H9 (cell line): ENCODE data around the gene GLB1L. TPM values are rescaled to one million over a fixed set of nuclear protein-coding genes. Genes with fewer than 3 reads are reported as not detected.

ENCODE experiments used
- DNase-seq: peaks from one replicate; pipeline ENCODE4 v3.0.0-alpha.2; 2017
- H2AFZ ChIP-seq: one replicate; pipeline ENCODE4 v1.6.1; 2013; ENCODE audit warnings: mild to moderate bottlenecking, low read length, control low read depth, moderate library complexity
- H2AK5ac ChIP-seq: 2 replicates; pipeline ENCODE4 v1.6.1; 2013; ENCODE audit warnings: low read length, control low read depth, mixed read lengths; ENCODE audit not compliant: insufficient read length
- H2BK120ac ChIP-seq: one replicate; pipeline ENCODE4 v1.6.1; 2013; ENCODE audit warnings: low read depth, mild to moderate bottlenecking, low read length, control low read depth, inconsistent platforms; ENCODE audit not compliant: poor library complexity, severe bottlenecking
- H2BK12ac ChIP-seq: 2 replicates; pipeline ENCODE4 v1.6.1; 2013; ENCODE audit warnings: low read length, control low read depth, mixed read lengths, low read depth; ENCODE audit not compliant: insufficient read length
- H2BK15ac ChIP-seq: 2 replicates; pipeline ENCODE4 v1.6.1; 2013; ENCODE audit warnings: low read depth, low read length, control low read depth
- H2BK20ac ChIP-seq: one replicate; pipeline ENCODE4 v1.6.1; 2013; ENCODE audit warnings: low read depth, mild to moderate bottlenecking, low read length, control low read depth, inconsistent platforms; ENCODE audit not compliant: poor library complexity, severe bottlenecking
- H2BK5ac ChIP-seq: 2 replicates; pipeline ENCODE4 v1.6.1; 2013; ENCODE audit warnings: low read length, control low read depth, mixed read lengths; ENCODE audit not compliant: insufficient read length
- H3K14ac ChIP-seq: 2 replicates; pipeline ENCODE4 v1.6.1; 2013; ENCODE audit warnings: low read length, control low read depth; ENCODE audit not compliant: insufficient read depth
- H3K18ac ChIP-seq: 2 replicates; pipeline ENCODE4 v1.6.1; 2013; ENCODE audit warnings: low read depth, mild to moderate bottlenecking, mixed read lengths, low read length, control low read depth; ENCODE audit not compliant: insufficient read length
- H3K23ac ChIP-seq: 2 replicates; pipeline ENCODE4 v1.6.1; 2013; ENCODE audit warnings: low read length, control low read depth, mixed read lengths, low read depth; ENCODE audit not compliant: insufficient read length
- H3K23me2 ChIP-seq: 2 replicates; pipeline ENCODE4 v1.6.1; 2013; ENCODE audit warnings: low read depth, mild to moderate bottlenecking, mixed read lengths, low read length, control low read depth; ENCODE audit not compliant: insufficient read length, poor library complexity, severe bottlenecking
- H3K27ac ChIP-seq: 2 replicates; pipeline ENCODE4 v1.5.1; 2013; ENCODE audit warnings: low read length, control low read depth, mixed read lengths, low read depth; ENCODE audit not compliant: insufficient read length
- H3K27me3 ChIP-seq: 2 replicates; pipeline ENCODE4 v1.6.1; 2013; ENCODE audit warnings: low read length, control low read depth, inconsistent platforms; ENCODE audit not compliant: insufficient read depth
- H3K4ac ChIP-seq: 2 replicates; pipeline ENCODE4 v1.6.1; 2013; ENCODE audit warnings: low read depth, mild to moderate bottlenecking, control low read depth, inconsistent platforms, low read length, moderate library complexity
- H3K4me1 ChIP-seq: 2 replicates; pipeline ENCODE4 v1.6.1; 2013; ENCODE audit warnings: low read length, control low read depth, inconsistent platforms; ENCODE audit not compliant: insufficient read depth
- H3K4me2 ChIP-seq: 2 replicates; pipeline ENCODE4 v1.6.1; 2013; ENCODE audit warnings: low read length, control low read depth, mixed read lengths; ENCODE audit not compliant: insufficient read length, insufficient read depth
- H3K56ac ChIP-seq: 2 replicates; pipeline ENCODE4 v1.6.1; 2013; ENCODE audit warnings: low read depth, mild to moderate bottlenecking, mixed read lengths, low read length, control low read depth; ENCODE audit not compliant: insufficient read length
- H3K79me1 ChIP-seq: 2 replicates; pipeline ENCODE4 v1.6.1; 2013; ENCODE audit warnings: low read depth, mild to moderate bottlenecking, moderate library complexity, low read length, control low read depth, inconsistent platforms; ENCODE audit not compliant: insufficient read depth, poor library complexity, severe bottlenecking
- H3K79me2 ChIP-seq: 2 replicates; pipeline ENCODE4 v1.6.1; 2013; ENCODE audit warnings: low read length, control low read depth, inconsistent platforms; ENCODE audit not compliant: insufficient read depth
- H3K9ac ChIP-seq: 2 replicates; pipeline ENCODE4 v1.6.1; 2013; ENCODE audit warnings: low read length, control low read depth, mixed read lengths; ENCODE audit not compliant: insufficient read length; ENCODE audit errors: extremely low read depth
- H3K9me3 ChIP-seq: one replicate; pipeline ENCODE4 v1.6.1; 2013; ENCODE audit warnings: low read depth, low read length, inconsistent platforms; ENCODE audit not compliant: control insufficient read depth
- H3T11ph ChIP-seq: one replicate; pipeline ENCODE4 v1.6.1; 2013; ENCODE audit warnings: mild to moderate bottlenecking, low read length, control low read depth, inconsistent platforms
- H4K20me1 ChIP-seq: one replicate; pipeline ENCODE4 v1.6.1; 2013; ENCODE audit not compliant: control insufficient read depth, insufficient read length, insufficient read depth
- H4K5ac ChIP-seq: 2 replicates; pipeline ENCODE4 v1.6.1; 2013; ENCODE audit warnings: low read depth, mild to moderate bottlenecking, mixed read lengths, low read length, control low read depth; ENCODE audit not compliant: insufficient read length
- H4K8ac ChIP-seq: replicated peaks from 2 replicates; pipeline ENCODE4 v1.6.1; 2013; ENCODE audit warnings: low read length, control low read depth, mixed read lengths, low read depth; ENCODE audit not compliant: insufficient read length
- H4K91ac ChIP-seq: 2 replicates; pipeline ENCODE4 v1.6.1; 2013; ENCODE audit warnings: low read depth, mild to moderate bottlenecking, moderate library complexity, mixed read lengths, low read length, control low read depth; ENCODE audit not compliant: insufficient read length
- H3K27ac Mint-ChIP-seq, 3 experiments: 2 replicates in 2 of 3; 3 replicates in 1 of 3; pipeline ENCODE4 v1.8.0; 2020 to 2021; ENCODE audit warnings: mixed read lengths in 3 of 3, mild to moderate bottlenecking in 1 of 3, moderate library complexity in 1 of 3
- H3K27me3 Mint-ChIP-seq: 2 replicates; pipeline ENCODE4 v1.8.0; 2021; ENCODE audit warnings: low read depth, mild to moderate bottlenecking, moderate library complexity, mixed read lengths
- H3K36me3 Mint-ChIP-seq, 3 experiments: 2 replicates in 2 of 3; 3 replicates in 1 of 3; pipeline ENCODE4 v1.8.0; 2020 to 2021; ENCODE audit warnings: low read depth in 3 of 3, mixed read lengths in 3 of 3; ENCODE audit not compliant: insufficient read depth in 1 of 3
- H3K4me1 Mint-ChIP-seq, 2 experiments: 2 replicates each; pipeline ENCODE4 v1.8.0; 2020; ENCODE audit warnings: mixed read lengths in 2 of 2
- H3K4me3 Mint-ChIP-seq, 2 experiments: 2 replicates in 1 of 2; 3 replicates in 1 of 2; pipeline ENCODE4 v1.8.0; 2020 to 2021; ENCODE audit warnings: mild to moderate bottlenecking in 2 of 2, mixed read lengths in 2 of 2, moderate library complexity in 1 of 2
- H3K9me3 Mint-ChIP-seq, 2 experiments: 2 replicates in 1 of 2; 3 replicates in 1 of 2; pipeline ENCODE4 v1.8.0; 2020; ENCODE audit warnings: mild to moderate bottlenecking in 2 of 2, mixed read lengths in 2 of 2, moderate library complexity in 1 of 2
- WGBS: extraction: QIAGEN DNeasy Blood & Tissue Kit; methylation state at CpG from one replicate; pipeline ENCODE4 v1.1.7; 2013; ENCODE audit warnings: missing lambda C conversion rate, low lambda C conversion rate, mixed read lengths; ENCODE audit not compliant: insufficient read length; ENCODE audit errors: extremely low coverage; 5-methylcytosine and 5-hydroxymethylcytosine counted together
- total RNA-seq: library from RNA; stranded (reverse); gene quantifications from 2 replicates; pipeline ENCODE4 v1.2.1, GENCODE V29; 2021
- TF ChIP-seq, protein P1 (sequence below): fragments of 200-600 bp; sonication (generic); conservative IDR thresholded peaks from 3 replicates; pipeline ENCODE4 v1.8.0; 2021; ENCODE audit warnings: antibody characterized with exemption, mild to moderate bottlenecking

GLB1L gene
- total RNA-seq, 1 experiment from 2014 or later, result 6.5 TPM

DNA sequence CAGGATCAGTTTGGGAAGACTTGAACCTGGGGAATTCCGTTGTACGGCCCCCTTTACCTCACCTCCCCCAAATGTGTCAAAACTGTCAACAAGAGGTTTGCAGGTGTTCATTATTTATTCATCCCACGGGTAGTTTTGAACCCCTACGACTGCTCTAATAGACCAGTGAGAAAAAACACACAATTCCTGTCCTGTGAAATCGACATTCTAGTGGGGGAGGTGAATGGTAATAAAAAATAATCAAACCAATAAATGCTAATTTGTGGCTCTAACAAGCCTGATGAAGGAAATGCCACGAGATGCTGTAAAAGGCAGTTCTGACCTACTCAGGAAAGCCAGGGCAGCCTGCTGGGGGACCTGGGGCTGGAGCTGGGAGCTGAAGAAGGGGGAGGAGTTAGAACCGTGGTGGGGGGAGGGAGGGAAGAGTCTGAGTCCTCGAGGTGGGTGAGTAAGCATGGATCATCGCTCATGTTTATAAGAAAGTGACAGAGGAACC, 33.5 kb upstream of the GLB1L start:
- H3K9me3 Mint-ChIP-seq, result no peaks in the 10 kb centered on the region
- peaks cover 38 to 42% of the 10 kb centered on the region in 2 experiments for H3K4me1 Mint-ChIP-seq
- H3K9ac ChIP-seq, result peak overlapping the region; percentile 47

More for the DNA sequence above, 33.5 kb upstream of the GLB1L start:
- H3K4me1 ChIP-seq, result peaks cover 4% of the 10 kb centered on the region; the same call in 1 of the 2 replicates
- H2BK120ac ChIP-seq, result no peak overlapping the region
- H3K23ac ChIP-seq, result no peak overlapping the region
- H2BK12ac ChIP-seq, result no peak overlapping the region
- H4K20me1 ChIP-seq, result no peaks in the 10 kb centered on the region
- H3K79me2 ChIP-seq, result no peaks in the 10 kb centered on the region
- TF ChIP-seq, protein P1, sequence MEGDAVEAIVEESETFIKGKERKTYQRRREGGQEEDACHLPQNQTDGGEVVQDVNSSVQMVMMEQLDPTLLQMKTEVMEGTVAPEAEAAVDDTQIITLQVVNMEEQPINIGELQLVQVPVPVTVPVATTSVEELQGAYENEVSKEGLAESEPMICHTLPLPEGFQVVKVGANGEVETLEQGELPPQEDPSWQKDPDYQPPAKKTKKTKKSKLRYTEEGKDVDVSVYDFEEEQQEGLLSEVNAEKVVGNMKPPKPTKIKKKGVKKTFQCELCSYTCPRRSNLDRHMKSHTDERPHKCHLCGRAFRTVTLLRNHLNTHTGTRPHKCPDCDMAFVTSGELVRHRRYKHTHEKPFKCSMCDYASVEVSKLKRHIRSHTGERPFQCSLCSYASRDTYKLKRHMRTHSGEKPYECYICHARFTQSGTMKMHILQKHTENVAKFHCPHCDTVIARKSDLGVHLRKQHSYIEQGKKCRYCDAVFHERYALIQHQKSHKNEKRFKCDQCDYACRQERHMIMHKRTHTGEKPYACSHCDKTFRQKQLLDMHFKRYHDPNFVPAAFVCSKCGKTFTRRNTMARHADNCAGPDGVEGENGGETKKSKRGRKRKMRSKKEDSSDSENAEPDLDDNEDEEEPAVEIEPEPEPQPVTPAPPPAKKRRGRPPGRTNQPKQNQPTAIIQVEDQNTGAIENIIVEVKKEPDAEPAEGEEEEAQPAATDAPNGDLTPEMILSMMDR, result no peak
- Mint-ChIP-seq H3K36me3 (peaks cover 4 to 27% (median 14%) of the 10 kb centered on the region in 3 experiments; a peak in 6 of 7 replicates), H3K27me3 (peaks cover 2% of the 10 kb centered on the region), H3K27ac (peak overlapping the region; percentile 77 to 92 (median 85); a peak in 6 of 7 replicates), H3K4me3 (peak overlapping the region; percentile 77 to 89)
- H3K23me2 ChIP-seq, result peaks cover 12% of the 10 kb centered on the region
- DNase-seq, result no peak
- no CpG with 5 or more reads among the region's 9 CpGs for WGBS
- peak overlapping the region; percentile 37 for H3K18ac ChIP-seq
- H3K14ac ChIP-seq, result peak overlapping the region; percentile 81; the same call in 1 of the 2 replicates
- H3K27ac ChIP-seq, result no peak overlapping the region
- no peaks in the 10 kb centered on the region for H3K9me3 ChIP-seq
- no peak overlapping the region for H4K91ac ChIP-seq
- H3K79me1 ChIP-seq, result no peaks in the 10 kb centered on the region
- H3K27me3 ChIP-seq, result no peaks in the 10 kb centered on the region
- no peak overlapping the region for H2AFZ ChIP-seq
- H2AK5ac ChIP-seq, result no peak overlapping the region
- no peak overlapping the region for H4K5ac ChIP-seq
- no peak overlapping the region for H3K56ac ChIP-seq
- no peak overlapping the region for H3K4ac ChIP-seq
- no peak overlapping the region for H2BK15ac ChIP-seq
- H2BK20ac ChIP-seq, result no peak overlapping the region
- no peak overlapping the region for H3T11ph ChIP-seq
- H2BK5ac ChIP-seq, result no peak overlapping the region
- peak overlapping the region; percentile 79 for H3K4me2 ChIP-seq
- H4K8ac ChIP-seq, result no peak overlapping the region
